ENCODE measurements around the gene LRRTM4.

DNA sequence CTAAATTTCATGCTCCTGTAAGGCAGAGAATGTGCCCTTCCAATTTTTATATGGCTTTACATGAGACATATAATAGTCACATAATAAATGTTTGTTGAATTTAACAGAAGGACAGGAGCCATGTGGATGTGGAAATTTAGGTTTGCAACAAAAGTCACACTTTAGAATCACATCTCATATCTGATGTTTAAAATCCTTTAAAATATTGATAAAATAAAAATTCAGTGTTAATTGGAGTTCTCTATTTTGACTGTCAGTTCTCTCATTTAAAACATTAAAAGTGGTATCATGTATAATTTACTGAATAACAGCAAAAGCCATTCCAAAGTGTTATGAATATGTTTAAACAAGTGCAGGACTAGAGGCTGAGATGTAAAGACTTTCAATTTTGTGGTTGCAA is 594.1 kb downstream of the LRRTM4 start:
- TF ChIP-seq, protein P1, sequence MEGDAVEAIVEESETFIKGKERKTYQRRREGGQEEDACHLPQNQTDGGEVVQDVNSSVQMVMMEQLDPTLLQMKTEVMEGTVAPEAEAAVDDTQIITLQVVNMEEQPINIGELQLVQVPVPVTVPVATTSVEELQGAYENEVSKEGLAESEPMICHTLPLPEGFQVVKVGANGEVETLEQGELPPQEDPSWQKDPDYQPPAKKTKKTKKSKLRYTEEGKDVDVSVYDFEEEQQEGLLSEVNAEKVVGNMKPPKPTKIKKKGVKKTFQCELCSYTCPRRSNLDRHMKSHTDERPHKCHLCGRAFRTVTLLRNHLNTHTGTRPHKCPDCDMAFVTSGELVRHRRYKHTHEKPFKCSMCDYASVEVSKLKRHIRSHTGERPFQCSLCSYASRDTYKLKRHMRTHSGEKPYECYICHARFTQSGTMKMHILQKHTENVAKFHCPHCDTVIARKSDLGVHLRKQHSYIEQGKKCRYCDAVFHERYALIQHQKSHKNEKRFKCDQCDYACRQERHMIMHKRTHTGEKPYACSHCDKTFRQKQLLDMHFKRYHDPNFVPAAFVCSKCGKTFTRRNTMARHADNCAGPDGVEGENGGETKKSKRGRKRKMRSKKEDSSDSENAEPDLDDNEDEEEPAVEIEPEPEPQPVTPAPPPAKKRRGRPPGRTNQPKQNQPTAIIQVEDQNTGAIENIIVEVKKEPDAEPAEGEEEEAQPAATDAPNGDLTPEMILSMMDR (conservative IDR thresholded peaks at IDR 0.05 in 1 of 2, IDR thresholded peaks at IDR 0.05 in 1 of 2; ENCODE audit: low read depth in 1 of 2, low read length in 2 of 2), result no peak
- TF ChIP-seq EZH2 (IDR thresholded peaks at IDR 0.05; ENCODE audit: low read length, missing control alignments), result no peak
